MM.1S (cell line): Measurements from ENCODE around the gene ERFL.

Experiments used
- CTCF ChIP-seq: fragments of 300-600 bp; sonication (generic); IDR thresholded peaks from 2 replicates; pipeline ENCODE4 v1.5.1; 2016; ENCODE audit warnings: antibody characterized with exemption, low read length, mixed read lengths
- EZH2phosphoT487 ChIP-seq: fragments of 300-600 bp; sonication (generic); IDR thresholded peaks from 2 replicates; pipeline ENCODE4 v1.6.1; 2018; ENCODE audit warnings: antibody characterized with exemption, low read length

GRCh38 chr19:41872384-41872774 lies 55.9 kb downstream of the ERFL start:
- no peak for TF ChIP-seq CTCF
- no peak for TF ChIP-seq EZH2phosphoT487
